Osteocyte (in vitro differentiated cells): ENCODE data around the gene PRKAR2B. TPM values are rescaled to one million over a fixed set of nuclear protein-coding genes. Genes with fewer than 3 reads are reported as not detected.
A peak's percentile ranks its signal among the peaks of the same experiment; 100 is the strongest.

Experiments
- DNase-seq: peaks from one replicate; pipeline ENCODE4 v3.0.0; 2021; ENCODE audit warnings: mixed read lengths; ENCODE audit not compliant: unreplicated experiment; ENCODE audit errors: extremely low spot score
- H3K27ac Mint-ChIP-seq: one replicate; pipeline ENCODE4 v1.8.0; 2021; ENCODE audit warnings: mild to moderate bottlenecking, mixed read lengths; ENCODE audit not compliant: unreplicated experiment
- H3K27me3 Mint-ChIP-seq: one replicate; pipeline ENCODE4 v1.8.0; 2021; ENCODE audit warnings: mixed read lengths; ENCODE audit not compliant: unreplicated experiment
- H3K36me3 Mint-ChIP-seq: one replicate; pipeline ENCODE4 v1.8.0; 2021; ENCODE audit warnings: mixed read lengths; ENCODE audit not compliant: unreplicated experiment
- H3K4me1 Mint-ChIP-seq: one replicate; pipeline ENCODE4 v1.8.0; 2021; ENCODE audit warnings: mixed read lengths; ENCODE audit not compliant: unreplicated experiment
- H3K4me3 Mint-ChIP-seq: one replicate; pipeline ENCODE4 v1.8.0; 2021; ENCODE audit warnings: mild to moderate bottlenecking, moderate library complexity, mixed read lengths; ENCODE audit not compliant: unreplicated experiment
- H3K9me3 Mint-ChIP-seq: one replicate; pipeline ENCODE4 v1.8.0; 2021; ENCODE audit warnings: mixed read lengths; ENCODE audit not compliant: unreplicated experiment
- total RNA-seq: library from RNA; stranded (reverse); gene quantifications from 2 replicates; pipeline ENCODE4 v1.2.1, GENCODE V29; 2021
- TF ChIP-seq, protein P1 (sequence below): fragments of 200-600 bp; sonication (generic); IDR thresholded peaks from 2 replicates; pipeline ENCODE4 v1.5.0; 2021; ENCODE audit warnings: antibody characterized with exemption, mild to moderate bottlenecking, moderate library complexity

The PRKAR2B gene
- total RNA-seq, 1 donor from 2014 or later: 3.3 TPM

DNA sequence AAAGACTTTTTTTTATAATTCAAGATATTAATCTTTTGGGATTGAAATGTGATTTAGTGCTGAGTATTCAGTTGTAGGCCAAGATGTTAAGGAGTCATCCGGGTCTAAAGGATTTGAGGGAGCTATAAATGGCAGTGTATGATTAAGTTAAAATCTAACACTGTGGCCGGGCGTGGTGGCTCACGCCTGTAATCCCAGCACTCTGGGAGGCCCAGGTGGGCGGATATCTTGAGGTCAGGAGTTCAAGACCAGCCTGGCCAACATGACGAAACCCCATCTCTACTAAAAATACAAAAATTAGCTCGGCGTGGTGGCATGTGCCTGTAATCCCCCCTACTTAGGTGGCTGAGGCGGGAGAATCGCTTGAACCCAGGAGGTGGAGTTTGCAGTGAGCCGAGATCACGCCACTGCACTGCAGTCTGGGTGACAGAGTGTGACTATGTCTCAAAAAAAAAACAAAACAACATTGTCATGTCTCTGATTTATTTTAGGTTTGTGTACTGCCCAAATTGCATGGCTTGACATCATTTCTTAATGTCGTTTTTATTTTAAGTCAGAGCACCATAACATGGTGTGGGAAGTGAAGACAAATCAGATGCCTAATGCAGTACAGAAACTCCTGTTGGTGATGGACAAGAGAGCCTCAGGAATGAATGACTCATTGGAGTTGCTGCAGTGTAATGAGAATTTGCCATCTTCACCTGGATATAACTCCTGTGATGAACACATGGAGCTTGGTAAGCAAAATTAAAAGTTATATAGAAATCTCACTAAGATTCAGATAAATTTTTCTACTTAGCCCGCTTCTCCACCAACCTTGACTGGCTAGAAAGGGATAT, 135.0 kb downstream of the PRKAR2B start:
- Mint-ChIP-seq H3K27me3 (no peaks in the 10 kb centered on the region), H3K4me3 (no peak overlapping the region), H3K9me3 (no peaks in the 10 kb centered on the region), H3K4me1 (peaks cover 16% of the 10 kb centered on the region), H3K27ac (no peak overlapping the region), H3K36me3 (peaks cover 25% of the 10 kb centered on the region)
- TF ChIP-seq, protein P1, sequence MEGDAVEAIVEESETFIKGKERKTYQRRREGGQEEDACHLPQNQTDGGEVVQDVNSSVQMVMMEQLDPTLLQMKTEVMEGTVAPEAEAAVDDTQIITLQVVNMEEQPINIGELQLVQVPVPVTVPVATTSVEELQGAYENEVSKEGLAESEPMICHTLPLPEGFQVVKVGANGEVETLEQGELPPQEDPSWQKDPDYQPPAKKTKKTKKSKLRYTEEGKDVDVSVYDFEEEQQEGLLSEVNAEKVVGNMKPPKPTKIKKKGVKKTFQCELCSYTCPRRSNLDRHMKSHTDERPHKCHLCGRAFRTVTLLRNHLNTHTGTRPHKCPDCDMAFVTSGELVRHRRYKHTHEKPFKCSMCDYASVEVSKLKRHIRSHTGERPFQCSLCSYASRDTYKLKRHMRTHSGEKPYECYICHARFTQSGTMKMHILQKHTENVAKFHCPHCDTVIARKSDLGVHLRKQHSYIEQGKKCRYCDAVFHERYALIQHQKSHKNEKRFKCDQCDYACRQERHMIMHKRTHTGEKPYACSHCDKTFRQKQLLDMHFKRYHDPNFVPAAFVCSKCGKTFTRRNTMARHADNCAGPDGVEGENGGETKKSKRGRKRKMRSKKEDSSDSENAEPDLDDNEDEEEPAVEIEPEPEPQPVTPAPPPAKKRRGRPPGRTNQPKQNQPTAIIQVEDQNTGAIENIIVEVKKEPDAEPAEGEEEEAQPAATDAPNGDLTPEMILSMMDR: no peak
- DNase-seq: no peak

DNA sequence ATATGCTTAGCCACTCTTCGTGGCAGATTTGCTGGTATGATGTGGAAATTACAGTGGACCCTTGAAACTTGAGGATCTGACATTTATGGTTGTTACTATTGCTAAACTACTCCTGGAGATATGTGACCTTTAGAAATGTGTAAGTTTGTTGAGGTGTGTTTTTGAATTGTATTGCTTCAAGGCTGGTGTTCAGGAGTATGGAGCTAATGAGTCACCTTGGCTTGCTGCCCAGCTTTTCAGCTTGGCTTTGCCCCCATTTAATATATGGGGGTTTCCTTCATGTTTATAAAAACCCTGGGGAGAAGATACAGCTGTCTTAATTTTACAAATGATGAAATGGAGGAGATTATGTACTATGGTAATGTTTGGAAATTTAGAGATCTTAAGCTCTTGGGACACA, 135.9 kb downstream of the PRKAR2B start:
- H3K36me3 Mint-ChIP-seq: peaks cover 31% of the 10 kb centered on the region
- H3K9me3 Mint-ChIP-seq: no peaks in the 10 kb centered on the region
- no peak overlapping the region for H3K4me3 Mint-ChIP-seq
- H3K27ac Mint-ChIP-seq: peak overlapping the region; percentile 63
- no peak for DNase-seq
- TF ChIP-seq, protein P1: no peak
- peaks cover 16% of the 10 kb centered on the region for H3K4me1 Mint-ChIP-seq
- H3K27me3 Mint-ChIP-seq: no peaks in the 10 kb centered on the region

DNA sequence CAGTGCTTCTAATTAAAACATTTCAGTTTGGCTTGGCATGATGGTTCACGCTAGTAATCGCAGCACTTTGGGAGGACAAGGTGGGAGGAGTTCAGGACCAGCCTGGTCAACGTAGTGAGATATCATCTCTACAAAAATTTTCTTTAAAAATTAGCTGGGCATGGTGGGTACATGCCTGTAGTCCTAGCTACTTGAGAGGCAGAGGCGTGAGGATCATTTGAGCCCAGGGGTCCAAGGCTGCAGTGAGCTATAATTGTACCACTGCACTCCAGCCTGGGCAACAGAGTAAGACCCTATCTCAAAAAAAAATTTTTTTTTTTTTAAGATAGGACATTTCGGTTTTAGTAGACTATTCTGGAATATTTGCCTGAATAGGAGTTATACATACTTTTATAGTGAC, 136.7 kb downstream of the PRKAR2B start:
- DNase-seq: no peak
- Mint-ChIP-seq H3K4me1 (peaks cover 16% of the 10 kb centered on the region), H3K27me3 (no peaks in the 10 kb centered on the region), H3K4me3 (no peak overlapping the region), H3K9me3 (no peaks in the 10 kb centered on the region), H3K27ac (no peak overlapping the region), H3K36me3 (peaks cover 33% of the 10 kb centered on the region)
- TF ChIP-seq, protein P1: no peak

DNA sequence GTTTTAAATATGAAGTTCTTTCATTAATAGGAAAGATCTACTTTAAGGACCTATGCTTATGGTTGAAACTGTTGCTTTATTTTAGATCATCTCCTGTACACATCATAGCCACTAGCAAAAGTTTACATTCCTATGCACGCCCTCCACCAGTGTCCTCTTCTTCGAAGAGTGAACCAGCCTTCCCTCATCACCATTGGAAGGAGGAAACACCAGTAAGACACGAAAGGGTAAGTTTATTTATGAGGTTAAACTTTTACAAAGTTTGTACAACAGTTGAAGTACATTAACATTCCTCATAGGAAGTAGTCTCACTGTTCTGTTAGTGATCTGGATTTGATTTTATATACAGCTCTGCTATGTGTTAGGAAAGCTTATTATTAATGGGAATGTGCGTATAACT, 141.2 kb downstream of the PRKAR2B start:
- Mint-ChIP-seq H3K36me3 (peaks cover 61% of the 10 kb centered on the region), H3K27me3 (no peaks in the 10 kb centered on the region), H3K4me3 (no peak overlapping the region), H3K9me3 (no peaks in the 10 kb centered on the region), H3K27ac (no peak overlapping the region), H3K4me1 (peaks cover 1% of the 10 kb centered on the region)
- TF ChIP-seq, protein P1: no peak
- DNase-seq: no peak

DNA sequence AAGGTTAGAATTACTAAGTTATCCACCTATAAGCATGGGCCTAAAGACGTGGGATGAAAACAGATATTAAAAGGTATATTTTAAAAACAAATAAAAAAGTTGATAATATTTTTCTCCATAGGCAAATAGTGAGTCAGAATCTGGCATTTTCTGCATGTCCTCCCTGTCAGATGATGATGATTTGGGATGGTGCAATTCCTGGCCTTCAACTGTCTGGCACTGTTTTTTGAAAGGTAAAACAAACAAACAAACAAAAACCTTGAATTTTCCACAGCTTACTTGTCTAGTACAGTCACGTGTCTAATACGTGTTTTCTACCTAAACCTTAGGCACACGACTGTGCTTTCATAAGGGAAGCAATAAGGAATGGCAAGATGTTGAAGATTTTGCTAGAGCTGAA, 141.7 kb downstream of the PRKAR2B start:
- Mint-ChIP-seq H3K4me1 (no peaks in the 10 kb centered on the region), H3K9me3 (no peaks in the 10 kb centered on the region), H3K27ac (no peak overlapping the region), H3K4me3 (no peak overlapping the region), H3K36me3 (peaks cover 56% of the 10 kb centered on the region), H3K27me3 (no peaks in the 10 kb centered on the region)
- no peak for DNase-seq
- TF ChIP-seq, protein P1: no peak
